ENCODE measurements around the gene CELSR1. TPM values are rescaled to one million over a fixed set of nuclear protein-coding genes. Genes with fewer than 3 reads are reported as not detected.

Gene CELSR1
- total and polyA plus RNA-seq, 8 donors = 24.6 to 59.8 (median 33.3) TPM

DNA sequence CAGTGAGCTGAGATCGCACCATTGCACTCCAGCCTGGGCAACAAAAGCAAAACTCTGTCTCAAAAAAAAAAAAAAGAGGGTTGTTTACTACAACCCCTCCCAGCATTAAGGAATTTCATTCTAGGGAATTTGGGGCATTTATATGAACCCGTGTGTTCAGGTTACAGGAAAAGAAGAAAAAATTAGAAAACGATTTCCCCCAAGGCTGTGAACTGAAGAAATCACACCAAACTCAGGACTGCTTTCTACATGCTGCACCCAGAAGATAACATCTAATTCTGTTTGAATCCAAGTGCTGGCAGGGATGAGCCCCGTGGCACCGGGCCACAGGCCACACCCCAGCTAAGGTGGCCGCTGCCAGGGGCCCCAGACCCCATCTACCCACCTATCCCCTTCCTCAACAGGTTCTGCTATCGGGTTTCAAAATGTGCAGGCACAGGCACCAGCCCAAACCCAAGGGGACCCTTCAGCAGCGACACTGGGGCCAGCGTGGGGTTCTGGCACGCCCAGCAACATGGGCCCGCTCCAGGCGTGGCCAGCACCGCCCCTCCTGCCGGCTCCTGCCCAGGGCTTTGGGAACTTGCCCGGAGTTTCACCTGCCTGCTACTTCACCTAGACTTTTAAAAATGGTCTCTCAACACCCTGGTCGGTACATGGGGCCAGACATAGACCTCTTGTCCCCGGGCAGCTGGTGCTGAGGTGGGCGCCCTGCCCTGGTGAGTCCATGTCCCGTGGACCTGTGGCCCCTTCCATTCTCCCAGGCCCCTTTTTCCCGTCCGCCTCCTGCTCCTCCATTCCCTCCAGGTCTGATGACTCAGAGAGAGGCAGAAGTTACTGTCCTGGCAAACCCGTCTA lies 11.8 kb downstream of the CELSR1 start:
- Histone ChIP-seq H3K9me3 (no peaks in the 10 kb centered on the region), H3K27ac (no peak overlapping the region), H3K36me3 (no peaks in the 10 kb centered on the region), H3K27me3 (peaks cover 0 to 5% of the 10 kb centered on the region in 2 donors), H3K4me1 (peaks cover 3 to 23% of the 10 kb centered on the region in 2 donors), H3K4me3 (no peak overlapping the region)
- DNase-seq (peak in 1 of 4 donors; percentile 70), ATAC-seq (peak; percentile 63)
- intact Hi-C loops (cut with DNase I) = no loop called here
- TF ChIP-seq CTCF (IDR thresholded peaks at IDR 0.05) = no peak

DNA sequence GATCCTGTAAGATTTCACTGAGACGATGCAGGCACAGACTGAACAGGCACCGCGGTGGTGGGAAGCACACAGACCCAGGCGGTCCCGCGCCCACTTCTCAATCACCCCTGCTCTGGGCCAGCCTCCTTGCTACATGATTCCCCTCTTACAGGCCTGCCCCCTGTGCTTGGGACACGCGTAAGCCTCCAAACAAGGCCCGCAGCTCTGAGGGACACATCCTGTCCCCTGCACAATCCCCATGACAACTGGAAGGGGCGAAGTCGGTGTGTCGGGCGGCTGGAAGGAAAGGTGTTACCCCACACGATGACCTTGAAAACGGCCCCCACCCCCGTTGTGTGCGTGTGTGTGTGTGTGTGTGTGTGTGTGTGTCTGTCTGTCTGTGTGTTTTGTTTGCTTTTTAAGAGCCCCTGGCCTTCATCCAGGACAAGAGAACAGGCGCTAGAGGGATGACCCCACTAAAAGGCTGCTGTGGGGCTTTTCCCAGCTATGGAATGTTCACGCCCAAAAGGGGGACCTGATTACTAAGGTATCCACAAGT lies 13.1 kb downstream of the CELSR1 start:
- no peak for TF ChIP-seq CTCF (IDR thresholded peaks at IDR 0.05)
- Histone ChIP-seq H3K27me3 (peaks cover 0 to 5% of the 10 kb centered on the region in 2 donors), H3K9me3 (no peaks in the 10 kb centered on the region), H3K36me3 (no peaks in the 10 kb centered on the region), H3K27ac (no peak overlapping the region), H3K4me3 (no peak overlapping the region), H3K4me1 (peaks cover 3 to 23% of the 10 kb centered on the region in 2 donors)
- intact Hi-C loops (cut with DNase I) = no loop called here
- ATAC-seq (no peak), DNase-seq (no peak)

- Histone ChIP-seq H3K27ac (no peak overlapping the region), H3K4me3 (no peak overlapping the region), H3K4me1 (peaks cover 3 to 17% of the 10 kb centered on the region in 2 donors), H3K36me3 (no peaks in the 10 kb centered on the region), H3K27me3 (peaks cover 0 to 5% of the 10 kb centered on the region in 2 donors), H3K9me3 (no peaks in the 10 kb centered on the region)
- DNase-seq (no peak), ATAC-seq (no peak)
- TF ChIP-seq CTCF (IDR thresholded peaks at IDR 0.05) = no peak
- intact Hi-C loops (cut with DNase I) = no loop called here
Measured at GRCh38 chr22:46522797-46523196, 14.6 kb downstream of the CELSR1 start.

- H3K27me3 ChIP-seq = peaks cover 0 to 5% of the 10 kb centered on the region in 2 donors
- no peaks in the 10 kb centered on the region for H3K36me3 ChIP-seq
- intact Hi-C loops (cut with DNase I) = no loop called here
- DNase-seq (no peak), ATAC-seq (no peak)
- no peak overlapping the region for H3K4me3 ChIP-seq
- H3K27ac ChIP-seq = no peak overlapping the region
- no peak for TF ChIP-seq CTCF (IDR thresholded peaks at IDR 0.05)
- no peaks in the 10 kb centered on the region for H3K9me3 ChIP-seq
- H3K4me1 ChIP-seq = peaks cover 0 to 9% of the 10 kb centered on the region in 2 donors
Measured at GRCh38 chr22:46521994-46522393, 15.4 kb downstream of the CELSR1 start.

DNA sequence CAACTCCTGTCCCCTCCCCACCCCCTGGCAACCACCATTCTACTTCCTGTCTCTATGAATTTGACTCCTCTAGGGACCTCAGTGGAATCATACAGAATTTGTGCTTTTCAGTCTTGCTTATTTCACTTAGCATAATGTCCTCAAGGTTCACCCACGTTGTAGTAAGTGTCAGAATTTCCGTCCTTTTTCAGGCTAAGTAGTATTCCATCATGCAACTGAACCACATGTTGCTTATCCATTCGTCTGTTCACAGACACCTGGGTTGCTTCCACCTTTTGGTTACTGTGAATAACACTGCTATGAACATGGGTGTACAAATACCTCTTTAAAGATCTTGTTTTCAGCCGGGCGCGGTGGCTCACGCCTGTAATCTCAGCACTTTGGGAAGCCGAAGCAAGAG lies 16.5 kb downstream of the CELSR1 start:
- no peak overlapping the region for H3K4me3 ChIP-seq
- intact Hi-C loops (cut with DNase I) = no loop called here
- no peak for ATAC-seq
- no peak overlapping the region for H3K27ac ChIP-seq
- no peaks in the 10 kb centered on the region for H3K9me3 ChIP-seq
- TF ChIP-seq CTCF (IDR thresholded peaks at IDR 0.05) = no peak
- peaks cover 0 to 3% of the 10 kb centered on the region in 2 donors for H3K4me1 ChIP-seq
- no peak for DNase-seq
- H3K36me3 ChIP-seq = no peaks in the 10 kb centered on the region
- H3K27me3 ChIP-seq = peaks cover 0 to 5% of the 10 kb centered on the region in 2 donors

Measured in left lung (tissue), 10 donors.